IgD-negative memory B cell (primary cell): Measurements from ENCODE around the gene GPR137. TPM values are rescaled to one million over a fixed set of nuclear protein-coding genes. Genes with fewer than 3 reads are reported as not detected.
"Not testable (repeated sequence)": the region's sequence is repeated elsewhere in the genome, so short reads cannot be mapped to it uniquely, and the experiment has no call there.

Source experiments
- H3K27ac Mint-ChIP-seq, 3 donors: one replicate each; pipeline ENCODE4 v1.8.0; 2020 to 2022; ENCODE audit warnings: mild to moderate bottlenecking in 3 of 3, mixed read lengths in 3 of 3, moderate library complexity in 1 of 3
- H3K27me3 Mint-ChIP-seq: one replicate; pipeline ENCODE4 v1.8.0; 2021; ENCODE audit warnings: mixed read lengths
- H3K36me3 Mint-ChIP-seq: one replicate; pipeline ENCODE4 v1.8.0; 2020; ENCODE audit warnings: mild to moderate bottlenecking, mixed read lengths
- H3K4me1 Mint-ChIP-seq, 3 donors: one replicate each; pipeline ENCODE4 v1.8.0; 2020 to 2022; ENCODE audit warnings: mixed read lengths in 3 of 3, mild to moderate bottlenecking in 1 of 3
- H3K4me3 Mint-ChIP-seq, 4 donors: one replicate each; pipeline ENCODE4 v1.8.0; 2020 to 2022; ENCODE audit warnings: mild to moderate bottlenecking in 4 of 4, mixed read lengths in 4 of 4, moderate library complexity in 3 of 4
- H3K9me3 Mint-ChIP-seq, 3 donors: one replicate each; pipeline ENCODE4 v1.8.0; 2020 to 2021; ENCODE audit warnings: mixed read lengths in 3 of 3, mild to moderate bottlenecking in 1 of 3
- polyA plus RNA-seq: library from polyadenylated mRNA; unstranded; fragments of 300-500 nt; fragmentation: Illumina TruSeq; gene quantifications from one replicate; pipeline ENCODE4 v1.2.3, GENCODE V29; 2021

Gene GPR137
- polyA plus RNA-seq, 1 donor from 2014 or later, result 19.7 TPM

GRCh38 chr11:64245797-64246620, 39.6 kb upstream of the GPR137 start:
- peak overlapping the region; percentile 80 to 97 (median 94) for H3K4me3 Mint-ChIP-seq
- H3K9me3 Mint-ChIP-seq, result no peaks in the 10 kb centered on the region
- H3K27me3 Mint-ChIP-seq, result no peaks in the 10 kb centered on the region
- peak overlapping the region; percentile 73 to 96 (median 78) for H3K27ac Mint-ChIP-seq
- H3K36me3 Mint-ChIP-seq, result no peaks in the 10 kb centered on the region
- H3K4me1 Mint-ChIP-seq, result peaks cover 5 to 13% (median 12%) of the 10 kb centered on the region in 3 donors

- Mint-ChIP-seq H3K4me3 (peak overlapping the region; percentile 83 to 96 (median 92)), H3K27ac (peak overlapping the region in 1 of 3 donors; percentile 89)
- H3K27me3 Mint-ChIP-seq, result not testable (repeated sequence)
Observed at GRCh38 chr11:64246621-64246870, 39.1 kb upstream of the GPR137 start.

DNA sequence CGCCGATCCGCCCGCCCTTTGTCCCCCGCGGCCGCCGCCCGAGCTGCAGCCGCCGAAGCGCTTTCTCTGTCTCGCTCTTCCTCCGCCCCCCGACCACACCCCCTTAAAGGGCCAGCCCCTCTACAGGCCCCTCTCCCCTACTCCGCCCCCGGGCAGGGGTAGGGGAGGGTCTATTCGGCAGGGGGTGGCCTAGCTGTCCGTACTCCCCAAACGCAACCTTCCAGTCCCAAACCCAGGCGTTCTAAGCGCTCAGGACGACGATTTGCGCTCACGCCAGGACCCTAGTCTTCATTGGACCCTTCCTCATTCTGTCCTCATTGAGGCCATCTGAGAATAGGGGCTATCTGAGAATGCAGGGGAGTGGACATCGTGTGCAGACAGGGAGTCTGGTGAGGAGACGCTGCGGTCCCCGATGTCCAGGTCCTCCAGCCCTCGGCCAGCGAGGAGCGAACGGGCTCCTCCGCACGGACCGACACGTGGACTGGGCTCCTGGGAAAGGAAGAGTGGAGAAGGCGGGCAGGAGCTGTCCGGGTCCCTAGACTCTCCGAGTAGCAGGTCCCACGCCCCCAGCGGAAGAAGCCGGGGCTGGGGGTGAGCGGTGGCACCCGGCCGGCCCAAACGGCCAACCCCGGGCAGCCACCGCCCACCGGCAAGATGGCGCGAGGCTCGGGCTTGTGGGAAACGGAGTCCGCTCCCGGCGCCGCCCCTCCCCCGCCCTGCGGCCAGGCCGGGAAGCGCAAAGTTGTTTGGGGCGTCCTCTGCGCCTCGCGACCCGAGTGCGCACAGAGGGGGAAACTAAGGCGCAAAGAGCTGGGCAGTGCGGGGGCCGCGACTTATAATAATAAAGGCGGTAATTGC, 38.5 kb upstream of the GPR137 start, which contains the start of gene PPP1R14B:
Gene PPP1R14B (minus strand): TSS at position 73 of the 858 bp plus-strand sequence. CDS start 270 bp downstream, outside the sequence.
- H3K9me3 Mint-ChIP-seq, result no peaks in the 10 kb centered on the region
- peak within 1 kb of the TSS; percentile 83 to 97 (median 94) for H3K4me3 Mint-ChIP-seq
- H3K4me1 Mint-ChIP-seq, result peaks cover 0 to 17% (median 15%) of the 10 kb centered on the region in 3 donors
- no peaks in the 10 kb centered on the region for H3K27me3 Mint-ChIP-seq
- no peaks in the 10 kb centered on the region for H3K36me3 Mint-ChIP-seq
- H3K27ac Mint-ChIP-seq, result peak within 1 kb of the TSS; percentile 77 to 96 (median 86)

More at GRCh38 chr11:64246621-64246870, 39.1 kb upstream of the GPR137 start:
- peaks cover 0 to 13% (median 11%) of the 10 kb centered on the region in 3 donors for H3K4me1 Mint-ChIP-seq
- not testable (repeated sequence) for H3K36me3 Mint-ChIP-seq, H3K9me3 Mint-ChIP-seq

GRCh38 chr11:64247729-64248531, 37.7 kb upstream of the GPR137 start:
- Mint-ChIP-seq H3K36me3 (no peaks in the 10 kb centered on the region), H3K27me3 (no peaks in the 10 kb centered on the region), H3K27ac (peak overlapping the region; percentile 76 to 86 (median 77)), H3K4me3 (peak overlapping the region; percentile 67 to 91 (median 82)), H3K4me1 (peaks cover 0 to 17% (median 11%) of the 10 kb centered on the region in 3 donors), H3K9me3 (no peaks in the 10 kb centered on the region)

- Mint-ChIP-seq H3K4me1 (peaks cover 0 to 11% (median 11%) of the 10 kb centered on the region in 3 donors), H3K4me3 (peak overlapping the region in 3 of 4 donors; percentile 67 to 91 (median 77)), H3K27me3 (no peaks in the 10 kb centered on the region), H3K27ac (peak overlapping the region in 2 of 3 donors; percentile 13 to 76), H3K36me3 (no peaks in the 10 kb centered on the region), H3K9me3 (no peaks in the 10 kb centered on the region)
Observed at GRCh38 chr11:64248578-64248977, 37.1 kb upstream of the GPR137 start.

- Mint-ChIP-seq H3K4me1 (peaks cover 0 to 11% (median 10%) of the 10 kb centered on the region in 3 donors), H3K27ac (peak overlapping the region in 1 of 3 donors; percentile 59), H3K36me3 (no peaks in the 10 kb centered on the region)
Observed at GRCh38 chr11:64249038-64249437, 36.6 kb upstream of the GPR137 start.

DNA sequence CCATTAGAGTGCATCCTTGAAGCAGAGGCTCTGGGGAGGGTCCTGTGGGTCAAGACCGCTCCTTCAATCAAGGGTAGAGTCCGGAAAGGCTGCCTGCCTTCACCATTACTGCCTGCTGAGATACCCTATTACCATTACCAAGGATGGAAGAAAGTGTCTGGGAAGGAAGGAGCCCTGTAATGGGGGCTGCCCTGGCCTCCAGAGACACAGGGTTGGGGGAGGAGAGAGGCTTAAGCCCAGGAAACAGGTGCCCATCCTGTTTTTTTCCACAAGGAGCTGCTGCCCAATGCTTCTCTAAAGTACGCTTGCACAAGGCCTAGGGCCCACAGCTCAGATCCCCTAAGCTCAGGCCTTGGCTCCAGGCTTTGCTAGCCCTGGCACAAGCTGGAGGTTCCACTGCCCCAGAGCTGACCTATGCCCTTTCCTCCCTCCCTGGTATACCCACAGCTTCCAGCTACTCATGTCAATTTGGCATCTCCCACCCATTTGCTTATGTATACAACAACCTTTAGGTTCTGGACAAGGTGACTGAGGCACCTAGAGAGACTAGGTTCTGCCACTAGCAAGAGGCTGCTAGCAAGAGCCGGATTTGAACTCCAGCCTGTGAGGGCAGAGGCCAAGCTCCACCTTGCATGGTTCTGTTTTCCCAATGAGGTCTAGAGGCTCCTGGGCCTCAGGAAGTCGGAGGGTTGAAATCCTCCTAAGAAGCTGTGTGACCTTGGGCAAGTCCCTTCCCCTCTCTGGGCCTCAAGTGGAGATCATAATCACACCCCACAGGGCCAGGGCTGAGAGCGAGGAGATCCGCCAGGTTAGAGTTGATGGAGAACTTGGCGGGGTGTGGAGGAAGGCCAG, 35.9 kb upstream of the GPR137 start:
- no peaks in the 10 kb centered on the region for H3K9me3 Mint-ChIP-seq
- peak overlapping the region; percentile 26 to 91 (median 70) for H3K4me3 Mint-ChIP-seq
- H3K27ac Mint-ChIP-seq, result peak overlapping the region in 2 of 3 donors; percentile 59 to 73
- peaks cover 0 to 11% (median 10%) of the 10 kb centered on the region in 3 donors for H3K4me1 Mint-ChIP-seq
- H3K27me3 Mint-ChIP-seq, result no peaks in the 10 kb centered on the region
- no peaks in the 10 kb centered on the region for H3K36me3 Mint-ChIP-seq

More at GRCh38 chr11:64249038-64249437, 36.6 kb upstream of the GPR137 start:
- peak overlapping the region in 1 of 4 donors; percentile 91 for H3K4me3 Mint-ChIP-seq
- no peaks in the 10 kb centered on the region for H3K27me3 Mint-ChIP-seq
- H3K9me3 Mint-ChIP-seq, result no peaks in the 10 kb centered on the region

DNA sequence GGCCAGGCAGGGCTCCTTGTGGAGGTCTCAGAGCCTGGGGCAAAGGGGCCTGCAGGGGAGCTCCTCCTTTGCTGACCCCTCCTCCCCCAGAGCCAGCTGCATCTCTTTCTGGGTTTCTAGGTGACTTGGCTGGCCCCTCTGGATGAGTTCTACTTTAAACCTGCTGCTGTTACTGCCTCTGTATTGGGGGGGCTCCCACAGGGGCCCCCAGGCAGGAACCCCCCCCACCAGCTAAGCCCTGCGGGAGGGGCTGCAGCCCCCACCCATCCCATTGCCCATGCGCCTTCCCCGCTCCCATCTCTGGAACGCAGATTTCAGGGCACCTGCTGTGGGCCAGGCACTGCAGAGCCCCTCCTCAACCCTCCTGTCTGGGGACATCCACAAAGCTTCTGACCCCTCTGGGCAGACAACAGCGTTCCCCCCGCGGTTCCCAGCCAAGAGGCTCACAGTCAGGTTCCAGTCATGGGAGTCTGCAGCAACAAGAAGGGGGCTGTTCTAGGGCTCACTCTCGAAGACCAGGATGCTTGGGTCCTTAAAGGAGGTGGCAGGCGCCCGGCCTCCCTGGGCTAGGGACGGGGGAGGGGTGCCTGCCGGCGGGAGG, 35.1 kb upstream of the GPR137 start:
- Mint-ChIP-seq H3K27me3 (no peaks in the 10 kb centered on the region), H3K27ac (peak overlapping the region in 2 of 3 donors; percentile 59 to 73), H3K36me3 (no peaks in the 10 kb centered on the region), H3K4me3 (peak overlapping the region in 3 of 4 donors; percentile 91 to 92 (median 91)), H3K9me3 (no peaks in the 10 kb centered on the region), H3K4me1 (peaks cover 0 to 11% (median 10%) of the 10 kb centered on the region in 3 donors)

DNA sequence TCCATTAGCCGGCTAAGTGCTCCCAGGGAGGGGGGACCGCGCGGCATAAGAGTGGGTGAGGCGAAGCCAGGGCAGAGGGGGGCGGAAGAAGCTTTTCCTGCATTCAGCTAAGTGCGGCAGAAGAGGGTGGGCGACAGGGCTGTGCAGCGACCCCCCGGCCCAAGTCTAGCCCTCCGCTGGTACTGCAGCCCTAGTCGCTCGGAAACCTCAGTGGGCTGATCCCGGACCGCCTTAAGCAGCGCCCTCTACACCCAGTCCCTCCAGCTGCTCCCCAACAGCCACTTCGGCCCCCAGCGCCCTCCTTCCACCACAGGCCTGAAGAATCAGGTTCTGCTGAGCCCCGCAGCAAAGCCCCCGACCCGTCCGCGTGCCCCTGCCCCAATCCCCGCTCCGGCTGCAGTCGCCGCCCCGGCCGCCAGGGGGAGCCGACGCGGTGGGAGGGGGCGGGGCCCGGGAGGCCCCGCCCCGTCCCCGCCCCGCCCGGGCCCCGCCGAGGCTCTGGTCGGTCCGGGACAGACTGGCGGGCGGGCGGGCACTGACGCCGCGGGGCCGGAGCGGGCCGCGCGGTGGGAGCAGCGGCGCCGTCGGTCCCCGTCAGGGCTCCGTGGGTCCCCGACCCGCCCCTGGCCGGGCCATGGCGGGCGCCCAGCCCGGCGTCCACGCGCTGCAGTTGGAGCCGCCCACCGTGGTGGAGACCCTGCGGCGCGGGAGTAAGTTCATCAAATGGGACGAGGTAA, 34.5 kb upstream of the GPR137 start, which contains the start of gene PLCB3:
Gene PLCB3 (plus strand): TSS at position 515 of the 737 bp plus-strand sequence. CDS start 120 bp downstream, at position 635.
- H3K27ac Mint-ChIP-seq, result peak within 1 kb of the TSS; percentile 50 to 86 (median 59)
- H3K27me3 Mint-ChIP-seq, result no peaks in the 10 kb centered on the region
- H3K4me3 Mint-ChIP-seq, result peak within 1 kb of the TSS; percentile 81 to 94 (median 88)
- peaks cover 0 to 8% (median 8%) of the 10 kb centered on the region in 3 donors for H3K4me1 Mint-ChIP-seq
- no peaks in the 10 kb centered on the region for H3K9me3 Mint-ChIP-seq
- H3K36me3 Mint-ChIP-seq, result no peaks in the 10 kb centered on the region

DNA sequence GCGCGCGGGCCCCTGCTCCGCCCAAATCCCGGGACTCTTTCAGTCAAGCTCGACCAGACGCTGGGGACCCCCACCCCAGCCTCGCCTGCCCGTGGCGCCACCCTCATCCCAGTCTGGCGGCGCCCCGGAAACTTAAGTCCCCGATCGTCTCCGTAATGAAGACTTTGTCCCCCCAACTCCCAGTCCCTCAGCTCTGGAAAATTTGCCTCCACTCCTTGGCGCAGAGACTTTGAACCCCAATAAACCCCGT, 34.0 kb upstream of the GPR137 start:
- H3K27me3 Mint-ChIP-seq, result no peaks in the 10 kb centered on the region

DNA sequence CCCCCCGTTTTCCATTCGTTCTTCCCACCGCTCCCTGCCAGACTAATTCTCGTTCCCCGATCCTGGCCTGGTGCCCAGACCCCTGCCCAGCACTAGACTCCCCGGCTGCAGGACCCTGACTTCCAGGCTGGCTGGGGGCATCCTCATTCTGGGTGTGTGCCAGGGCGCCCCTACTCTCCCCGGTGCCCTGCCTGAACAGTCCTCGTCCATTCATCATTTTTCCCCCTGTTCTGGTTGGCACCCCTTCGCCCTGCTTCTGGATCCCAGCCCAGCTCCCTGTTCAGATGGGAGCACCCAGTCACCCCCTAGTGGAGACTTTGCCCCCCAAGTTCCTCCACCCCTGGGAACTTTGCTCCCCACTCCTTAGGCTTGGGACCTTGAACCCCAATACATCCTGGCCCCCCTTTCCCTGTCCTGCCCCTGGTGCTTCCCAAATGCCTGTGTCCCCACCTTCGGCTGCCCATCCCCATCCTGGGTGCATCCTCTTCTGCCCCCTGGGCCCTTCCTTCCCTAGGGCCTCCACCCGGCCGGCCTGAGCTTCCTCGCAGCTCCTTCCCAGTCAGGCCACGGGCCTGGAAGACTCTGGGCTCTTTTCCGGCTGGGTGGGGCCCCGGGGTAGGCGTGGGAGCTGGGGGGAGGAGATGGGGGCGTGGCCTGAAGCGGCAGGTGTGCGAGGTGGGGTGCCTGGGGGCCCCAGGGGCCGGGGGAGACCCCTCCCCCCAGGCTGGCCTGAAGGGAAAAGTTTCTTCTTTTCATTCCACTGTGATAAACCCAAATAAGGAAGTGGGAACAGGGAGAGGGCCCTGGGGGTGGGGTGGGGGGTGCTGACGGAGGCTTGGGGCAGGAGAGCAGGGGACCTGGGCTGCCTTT, 33.4 kb upstream of the GPR137 start:
- Mint-ChIP-seq H3K9me3 (no peaks in the 10 kb centered on the region), H3K27me3 (no peaks in the 10 kb centered on the region), H3K4me1 (peaks cover 0 to 8% (median 8%) of the 10 kb centered on the region in 3 donors), H3K36me3 (no peaks in the 10 kb centered on the region), H3K4me3 (peak overlapping the region; percentile 70 to 94 (median 86)), H3K27ac (peak overlapping the region in 1 of 3 donors; percentile 34)

More for the DNA sequence above, 34.0 kb upstream of the GPR137 start:
- H3K27ac Mint-ChIP-seq, result peak overlapping the region in 1 of 3 donors; percentile 34
- H3K4me3 Mint-ChIP-seq, result peak overlapping the region; percentile 70 to 94 (median 86)
- H3K36me3 Mint-ChIP-seq, result no peaks in the 10 kb centered on the region
- peaks cover 0 to 8% (median 8%) of the 10 kb centered on the region in 3 donors for H3K4me1 Mint-ChIP-seq
- no peaks in the 10 kb centered on the region for H3K9me3 Mint-ChIP-seq

DNA sequence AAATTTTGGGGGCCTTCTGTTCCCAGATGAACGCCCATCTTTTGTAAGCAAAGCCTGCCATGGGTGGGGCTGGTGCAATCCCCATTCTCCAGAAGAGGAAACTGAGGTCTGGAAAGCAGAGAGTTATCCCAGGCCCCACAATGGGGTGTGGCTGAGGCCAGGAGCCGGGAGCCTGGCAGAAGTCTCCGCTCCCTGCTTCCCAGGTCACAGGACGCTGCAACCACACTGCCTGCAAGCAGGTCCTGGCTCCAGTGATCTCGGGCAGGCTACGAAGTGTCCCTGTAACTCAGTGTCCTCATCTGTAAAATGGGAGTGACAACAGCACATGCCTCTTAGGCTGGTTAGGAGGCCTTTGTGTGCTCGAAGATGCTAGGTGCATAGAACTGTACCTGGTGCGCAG, 32.6 kb upstream of the GPR137 start:
- peaks cover 0 to 8% (median 5%) of the 10 kb centered on the region in 3 donors for H3K4me1 Mint-ChIP-seq
- H3K27me3 Mint-ChIP-seq, result no peaks in the 10 kb centered on the region
- no peaks in the 10 kb centered on the region for H3K36me3 Mint-ChIP-seq
- H3K4me3 Mint-ChIP-seq, result peak overlapping the region in 3 of 4 donors; percentile 21 to 59 (median 28)
- H3K27ac Mint-ChIP-seq, result no peak overlapping the region
- H3K9me3 Mint-ChIP-seq, result no peaks in the 10 kb centered on the region
